Keratinocyte (primary cell): ENCODE measurements around the gene CEP68.

ENCODE experiments used
- CTCF ChIP-seq, 3 experiments: IDR thresholded peaks in 1 of 3; conservative IDR thresholded peaks in 1 of 3; optimal IDR thresholded peaks in 1 of 3; 2 replicates in 2 of 3; 3 replicates in 1 of 3; pipeline versions ENCODE3 to v1.5.1; 2011; ENCODE audit warnings: low read length in 3 of 3, mild to moderate bottlenecking in 3 of 3, moderate library complexity in 2 of 3, control low read depth in 1 of 3, inconsistent platforms in 1 of 3; ENCODE audit not compliant: insufficient read depth in 2 of 3; ENCODE audit errors: extremely low read depth in 1 of 3
- EZH2 ChIP-seq: IDR thresholded peaks from one replicate; pipeline ENCODE4 v1.6.1; 2012; ENCODE audit warnings: inconsistent platforms, mild to moderate bottlenecking, low read length, moderate library complexity

- TF ChIP-seq CTCF (optimal IDR thresholded peaks at IDR 0.05 in 1 of 3, IDR thresholded peaks at IDR 0.05 in 1 of 3, conservative IDR thresholded peaks at IDR 0.05 in 1 of 3; ENCODE audit: extremely low read depth in 1 of 3, insufficient read depth in 2 of 3, low read length in 3 of 3), result no peak
- no peak for TF ChIP-seq EZH2
Measured at GRCh38 chr2:65057054-65057375, 799 bp downstream of the CEP68 start.
